ENCODE results near the gene DBX2.
"Not testable (repeated sequence)": the region's sequence is repeated elsewhere in the genome, so short reads cannot be mapped to it uniquely, and the experiment has no call there.

DBX2 gene

DNA sequence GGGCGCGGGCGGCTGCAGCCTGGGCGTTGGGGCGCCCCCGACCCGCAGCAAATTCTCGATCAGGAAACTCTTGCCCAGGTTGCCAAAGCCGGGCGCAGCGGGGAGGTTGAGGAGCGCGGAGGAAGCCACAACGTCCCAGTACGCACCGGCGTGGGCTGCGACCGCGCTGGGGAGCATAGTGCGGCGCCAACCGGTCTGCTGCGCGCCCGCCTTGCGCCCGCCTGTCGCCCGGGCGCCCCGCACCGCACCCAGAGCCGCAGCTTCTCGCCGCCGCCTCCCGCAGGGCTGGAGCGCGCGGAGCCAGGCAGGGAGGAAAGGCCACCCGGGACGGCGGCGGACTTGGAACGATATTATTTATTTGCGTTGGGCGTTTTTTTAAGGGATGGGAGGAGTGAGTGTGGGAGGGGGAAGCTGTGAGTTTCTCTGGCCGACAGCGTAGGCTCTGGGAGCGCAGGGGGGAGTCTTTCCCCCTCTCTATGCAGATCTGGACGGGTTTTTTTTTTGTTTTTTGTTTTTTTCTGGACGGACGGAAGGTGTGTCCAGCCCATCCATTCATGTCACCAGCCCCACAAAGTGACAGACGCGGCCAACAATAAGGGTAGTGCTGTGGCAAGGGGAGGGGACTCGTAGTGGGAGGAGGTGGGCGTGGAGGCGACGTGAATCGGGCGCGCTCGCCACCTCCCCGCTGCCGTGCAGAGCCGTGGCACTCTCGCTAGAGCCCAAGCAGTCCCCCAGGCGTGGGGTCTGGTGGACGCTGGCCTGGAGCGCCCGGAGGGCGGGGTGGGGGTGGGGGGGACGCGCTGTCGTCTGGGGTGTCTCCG lies at the start of gene DBX2:
Gene DBX2, minus strand, starts transcription at position 349 of the 821 bp plus-strand sequence. Its CDS starts 172 bp downstream, at position 177.
- no peak for DNase-seq

DNA sequence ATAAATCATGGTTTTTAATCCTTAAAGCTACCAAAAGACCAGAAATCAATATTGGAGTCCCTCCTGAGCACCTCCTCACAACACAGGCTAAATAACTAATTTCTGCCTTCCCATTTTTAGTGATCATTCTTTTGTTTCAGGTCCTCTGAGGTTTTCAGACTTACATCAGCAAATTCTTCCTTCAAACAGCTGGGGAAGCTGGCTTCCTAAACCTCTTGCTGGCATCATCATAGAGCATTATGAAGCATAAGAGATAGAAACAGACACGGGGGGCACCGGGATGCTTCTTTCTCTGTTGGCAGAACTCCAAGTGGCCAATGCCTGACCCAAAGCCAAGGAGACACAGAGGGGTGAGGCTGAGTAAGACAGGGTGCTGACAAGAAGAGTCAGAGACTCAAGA lies 47.9 kb upstream of the DBX2 start:
- no peak for DNase-seq

- DNase-seq: not testable (repeated sequence)
These were observed 44.5 kb upstream of the DBX2 start for GRCh38 chr12:45095417-45095816.

GRCh38 chr12:45093051-45093450 lies 42.2 kb upstream of the DBX2 start:
- DNase-seq: no peak

- DNase-seq: no peak
These were observed 38.6 kb upstream of the DBX2 start for GRCh38 chr12:45089411-45090075.

DNA sequence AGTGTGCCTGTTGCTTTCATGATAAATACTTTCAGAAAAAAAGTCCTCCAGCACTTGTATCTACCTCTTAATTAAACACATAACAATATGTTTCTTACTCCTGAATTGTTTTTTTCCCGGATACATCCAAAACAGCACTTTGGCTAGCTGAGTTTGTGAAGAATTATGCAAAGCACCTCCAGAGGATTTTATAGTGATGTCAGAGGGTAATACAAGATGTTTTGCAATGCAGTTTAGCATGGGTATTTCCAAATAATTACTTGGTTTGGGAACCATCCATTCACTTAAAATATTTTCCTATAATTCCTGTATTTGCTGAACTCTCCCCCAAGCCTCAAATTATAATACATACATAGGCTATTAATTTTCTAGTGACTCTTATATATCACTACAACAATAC lies 37.7 kb upstream of the DBX2 start:
- DNase-seq: no peak

DNA sequence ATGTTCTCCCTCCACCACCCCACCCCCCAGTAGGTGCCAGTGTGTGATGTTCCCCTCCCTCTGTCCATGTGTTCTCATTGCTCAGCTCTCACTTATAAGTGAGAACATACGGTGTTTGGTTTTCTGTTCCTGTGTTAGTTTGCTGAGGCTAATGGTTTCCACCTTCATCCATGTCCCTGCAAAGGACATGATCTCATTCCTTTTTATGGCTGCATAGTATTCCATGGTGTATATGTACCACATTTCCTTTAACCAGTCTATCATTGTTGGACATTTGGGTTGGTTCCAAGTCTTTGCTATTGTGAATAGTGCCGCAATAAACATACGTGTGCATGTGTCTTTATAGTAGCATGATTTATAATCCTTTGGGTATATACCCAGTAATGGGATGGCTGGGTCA lies 33.3 kb upstream of the DBX2 start:
- DNase-seq: not testable (repeated sequence)

DNA sequence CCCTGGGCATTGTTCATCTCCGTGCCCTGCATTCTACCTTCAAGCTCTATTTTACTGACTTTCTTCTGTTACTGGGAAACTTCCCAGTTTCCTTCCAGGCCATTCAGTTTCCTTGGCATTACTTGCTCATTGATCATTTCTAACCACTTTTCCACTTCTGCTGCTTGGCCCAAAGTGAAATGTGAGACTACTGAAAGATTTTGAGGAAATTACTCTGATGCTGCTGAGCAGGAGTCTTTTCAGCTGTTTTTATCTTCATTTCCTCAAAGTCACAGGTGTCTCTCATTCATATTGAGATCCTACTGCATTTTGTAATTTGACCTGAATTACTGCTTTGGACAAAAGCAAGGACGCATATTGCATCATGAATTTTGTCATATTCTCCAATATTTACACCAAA lies 26.4 kb upstream of the DBX2 start:
- no peak for DNase-seq

GRCh38 chr12:45076417-45077026 lies 25.6 kb upstream of the DBX2 start:
- no peak for DNase-seq

- no peak for DNase-seq
These were observed 24.8 kb upstream of the DBX2 start for GRCh38 chr12:45075587-45076282.

GRCh38 chr12:45065125-45065626 lies 14.3 kb upstream of the DBX2 start:
- DNase-seq: no peak

GRCh38 chr12:45060976-45061375 lies 10.1 kb upstream of the DBX2 start:
- DNase-seq: no peak

GRCh38 chr12:45051572-45052125 lies 750 bp upstream of the DBX2 start:
- no peak for DNase-seq

- DNase-seq: no peak
These were observed 768 bp downstream of the DBX2 start for GRCh38 chr12:45049912-45050750.

DNA sequence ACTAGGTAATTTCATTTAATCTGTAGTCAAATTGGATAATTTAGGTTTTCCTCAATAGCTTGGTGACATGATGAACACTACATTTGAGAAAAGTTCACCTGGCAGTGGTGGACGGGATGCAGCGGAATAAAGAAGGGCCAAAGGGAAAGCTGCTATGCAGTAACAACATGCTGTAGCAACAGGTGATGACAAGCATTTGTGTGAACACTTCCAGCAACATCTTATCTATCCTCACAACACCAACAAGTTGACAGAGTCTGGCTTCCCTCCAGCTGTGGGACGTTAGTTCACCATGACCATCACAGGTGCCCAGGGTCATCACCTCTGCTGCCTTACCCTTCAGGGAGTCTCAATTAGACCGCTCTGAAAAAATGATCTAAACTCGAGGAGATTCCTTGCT lies 8.3 kb downstream of the DBX2 start:
- no peak for DNase-seq

DNA sequence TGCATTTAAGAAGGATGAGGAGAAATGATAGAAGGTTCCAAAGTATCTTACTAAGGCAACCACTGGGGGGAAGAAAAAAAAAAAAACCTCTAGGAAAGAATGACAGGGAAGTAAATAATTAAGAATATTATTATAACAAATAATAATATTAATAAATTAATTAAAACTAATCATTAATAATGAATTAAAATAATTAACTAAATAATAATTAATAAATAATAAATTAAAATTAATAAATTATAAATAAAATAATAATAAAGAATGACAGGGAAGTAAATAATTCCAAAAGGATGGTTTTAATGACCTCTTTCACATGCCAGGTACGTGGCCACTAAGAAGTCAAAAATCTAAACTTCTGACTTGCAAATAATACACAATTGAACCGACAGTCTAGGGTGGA lies 9.9 kb downstream of the DBX2 start:
- DNase-seq: no peak

GRCh38 chr12:45039757-45040156 lies 11.1 kb downstream of the DBX2 start:
- no peak for DNase-seq

GRCh38 chr12:45034861-45035265 lies 16.0 kb downstream of the DBX2 start:
- no peak for DNase-seq

DNA sequence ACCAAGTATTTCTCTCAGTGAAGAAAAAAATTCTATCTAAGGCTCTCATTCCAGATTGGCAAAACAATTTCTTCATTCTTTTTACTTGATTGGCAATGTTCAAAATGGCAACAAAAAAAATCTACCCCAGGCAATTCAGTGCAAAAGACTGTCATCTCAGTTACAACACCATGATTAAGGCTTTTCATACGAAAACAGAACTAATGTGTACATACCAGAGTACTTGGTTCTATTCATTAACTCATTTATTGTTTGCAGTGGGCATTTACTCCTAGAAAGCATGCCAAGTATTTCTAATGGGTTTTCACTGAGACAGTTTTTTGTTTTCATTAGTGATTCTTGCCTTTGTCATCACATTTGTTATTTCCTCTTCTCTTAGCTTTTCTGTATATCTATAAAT lies 33.0 kb downstream of the DBX2 start:
- no peak for DNase-seq

DNA sequence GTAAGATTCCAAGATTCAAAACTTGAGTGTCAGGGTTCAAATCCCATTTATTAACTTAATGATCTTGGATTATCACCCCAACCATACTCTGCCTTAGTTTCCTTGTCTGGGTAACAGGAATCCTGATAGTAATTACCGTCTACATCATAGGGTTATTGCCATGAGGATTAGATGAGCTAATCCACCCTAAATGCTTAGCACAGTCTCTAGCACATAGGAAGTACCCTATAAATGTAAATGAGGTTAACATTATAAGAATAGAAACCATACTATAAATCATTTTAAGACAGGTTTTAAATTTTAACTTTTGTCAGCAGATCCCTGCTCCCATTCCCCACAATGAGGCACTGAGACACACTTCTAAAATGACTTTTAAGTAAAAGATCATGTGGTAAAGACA lies 36.5 kb downstream of the DBX2 start:
- DNase-seq: no peak

GRCh38 chr12:45012749-45013148 lies 38.1 kb downstream of the DBX2 start:
- DNase-seq: no peak

- DNase-seq: no peak
These were observed 40.8 kb downstream of the DBX2 start for GRCh38 chr12:45010059-45010458.

All from NCI-H2081 treated with DMSO at 0.1 percent for 48 hours (cell line).